Activated CD4-positive, alpha-beta T cell treated with anti-CD3 and anti-CD28 coated beads for 48 hours (primary cell): ENCODE data around the gene MUSTN1.

Source experiments
- DNase-seq: peaks from one replicate; pipeline ENCODE4 v3.0.0-alpha.2; 2020

Gene MUSTN1

GRCh38 chr3:52834871-52835501 is at the start of gene MUSTN1:
TSS of gene MUSTN1 (minus strand) at chr3:52835019. CDS start at chr3:52834948, 71 bp downstream.
- no peak for DNase-seq

- no peak for DNase-seq
Measured at GRCh38 chr3:52882377-52882776, 47.6 kb upstream of the MUSTN1 start.

GRCh38 chr3:52881871-52882270 is 47.1 kb upstream of the MUSTN1 start:
- no peak for DNase-seq

- no peak for DNase-seq
Measured at GRCh38 chr3:52880474-52880873, 45.7 kb upstream of the MUSTN1 start.

GRCh38 chr3:52880047-52880446 is 45.2 kb upstream of the MUSTN1 start:
- DNase-seq, result no peak

- no peak for DNase-seq
Measured at GRCh38 chr3:52879581-52879980, 44.8 kb upstream of the MUSTN1 start.

GRCh38 chr3:52879090-52879489 is 44.3 kb upstream of the MUSTN1 start:
- DNase-seq, result no peak

GRCh38 chr3:52877085-52877484 is 42.3 kb upstream of the MUSTN1 start:
- DNase-seq, result no peak

GRCh38 chr3:52874864-52875587 is 40.2 kb upstream of the MUSTN1 start:
- no peak for DNase-seq

- DNase-seq, result no peak
Measured at GRCh38 chr3:52874160-52874701, 39.4 kb upstream of the MUSTN1 start.

- no peak for DNase-seq
Measured at GRCh38 chr3:52873433-52874159, 38.8 kb upstream of the MUSTN1 start.

- no peak for DNase-seq
Measured at GRCh38 chr3:52872245-52872644, 37.4 kb upstream of the MUSTN1 start.

GRCh38 chr3:52871761-52872160 is 36.9 kb upstream of the MUSTN1 start:
- DNase-seq, result no peak

- DNase-seq, result no peak
Measured at GRCh38 chr3:52870471-52870870, 35.7 kb upstream of the MUSTN1 start.

- DNase-seq, result no peak
Measured at GRCh38 chr3:52866427-52866826, 31.6 kb upstream of the MUSTN1 start.

- DNase-seq, result no peak
Measured at GRCh38 chr3:52865994-52866393, 31.2 kb upstream of the MUSTN1 start.

GRCh38 chr3:52860424-52860768 is 25.6 kb upstream of the MUSTN1 start:
- no peak for DNase-seq

GRCh38 chr3:52859686-52860423 is 25.0 kb upstream of the MUSTN1 start:
- no peak for DNase-seq

- DNase-seq, result no peak
Measured at GRCh38 chr3:52857864-52858263, 23.0 kb upstream of the MUSTN1 start.

- no peak for DNase-seq
Measured at GRCh38 chr3:52857133-52857532, 22.3 kb upstream of the MUSTN1 start.

- no peak for DNase-seq
Measured at GRCh38 chr3:52856666-52857065, 21.8 kb upstream of the MUSTN1 start.

GRCh38 chr3:52854013-52854412 is 19.2 kb upstream of the MUSTN1 start:
- DNase-seq, result no peak

GRCh38 chr3:52852419-52852818 is 17.6 kb upstream of the MUSTN1 start:
- no peak for DNase-seq
